Superior temporal gyrus (tissue), 1 donor: Measurements from ENCODE around the gene TUT1.
"Not testable (repeated sequence)": the region's sequence is repeated elsewhere in the genome, so short reads cannot be mapped to it uniquely, and the experiment has no call there.

ENCODE experiments used
- DNase-seq: peaks from one replicate; pipeline ENCODE4 v3.0.0-alpha.2; 2016; ENCODE audit errors: extremely low spot score

Gene TUT1

GRCh38 chr11:62591448-62592145 lies at the start of gene TUT1:
TUT1 (minus strand) TSS chr11:62591523; CDS start chr11:62591485, 38 bp downstream.
- DNase-seq, result peak; percentile 100

GRCh38 chr11:62632492-62632891 lies 41.2 kb upstream of the TUT1 start:
- no peak for DNase-seq

GRCh38 chr11:62627713-62628112 lies 36.4 kb upstream of the TUT1 start:
- DNase-seq, result no peak

GRCh38 chr11:62622476-62623089 lies 31.3 kb upstream of the TUT1 start:
- no peak for DNase-seq

- peak; percentile 98 for DNase-seq
Measured at GRCh38 chr11:62621567-62622470, 30.5 kb upstream of the TUT1 start, which contains the start of gene B3GAT3. B3GAT3 (minus strand) TSS chr11:62621986; CDS start chr11:62621947, 39 bp downstream.

GRCh38 chr11:62621027-62621566 lies 29.8 kb upstream of the TUT1 start:
- no peak for DNase-seq

GRCh38 chr11:62616957-62617356 lies 25.6 kb upstream of the TUT1 start:
- not testable (repeated sequence) for DNase-seq

- DNase-seq, result no peak
Measured at GRCh38 chr11:62615521-62615920, 24.2 kb upstream of the TUT1 start.

- no peak for DNase-seq
Measured at GRCh38 chr11:62614275-62614674, 23.0 kb upstream of the TUT1 start.

GRCh38 chr11:62613291-62613778 lies 22.0 kb upstream of the TUT1 start:
- DNase-seq, result no peak

- peak; percentile 72 for DNase-seq
Measured at GRCh38 chr11:62612366-62613290, 21.3 kb upstream of the TUT1 start, which contains the start of the genes EML3 and ROM1. EML3 (minus strand) TSS chr11:62612775; CDS start chr11:62612457, 318 bp downstream. ROM1 (plus strand) TSS chr11:62613257; CDS start chr11:62613282, 25 bp downstream.

GRCh38 chr11:62611705-62612365 lies 20.5 kb upstream of the TUT1 start:
- peak; percentile 19 for DNase-seq

GRCh38 chr11:62610814-62611704 lies 19.7 kb upstream of the TUT1 start:
- DNase-seq, result no peak

- DNase-seq, result no peak
Measured at GRCh38 chr11:62610403-62610802, 19.1 kb upstream of the TUT1 start.

- no peak for DNase-seq
Measured at GRCh38 chr11:62608776-62609175, 17.5 kb upstream of the TUT1 start.

GRCh38 chr11:62607714-62608113 lies 16.4 kb upstream of the TUT1 start:
- no peak for DNase-seq

- no peak for DNase-seq
Measured at GRCh38 chr11:62605902-62606301, 14.6 kb upstream of the TUT1 start.

- DNase-seq, result no peak
Measured at GRCh38 chr11:62605467-62605866, 14.1 kb upstream of the TUT1 start.
